NT2/D1 (cell line): Measurements from ENCODE around the gene SLC6A2.

Experiments used
- DNase-seq: peaks from one replicate; pipeline ENCODE4 v3.0.0-alpha.2; 2011; ENCODE audit warnings: low read depth, low spot score
- H3K27me3 ChIP-seq: 2 replicates; pipeline ENCODE4 v1.6.0; 2011; ENCODE audit warnings: mild to moderate bottlenecking; ENCODE audit not compliant: insufficient read length, insufficient read depth
- H3K36me3 ChIP-seq: 2 replicates; pipeline ENCODE4 v1.6.1; 2011; ENCODE audit warnings: mild to moderate bottlenecking, low read length, mixed read lengths; ENCODE audit not compliant: insufficient read depth, insufficient read length
- H3K4me1 ChIP-seq: 2 replicates; pipeline ENCODE4 v1.5.1; 2011; ENCODE audit not compliant: insufficient read depth, insufficient read length
- H3K4me3 ChIP-seq: 2 replicates; pipeline ENCODE4 v1.5.1; 2011; ENCODE audit warnings: low read depth; ENCODE audit not compliant: insufficient read length
- H3K9ac ChIP-seq: 2 replicates; pipeline ENCODE4 v1.6.0; 2011; ENCODE audit warnings: low read depth; ENCODE audit not compliant: insufficient read length
- H3K9me3 ChIP-seq: 2 replicates; pipeline ENCODE4 v1.5.1; 2011; ENCODE audit warnings: mild to moderate bottlenecking, low read length; ENCODE audit not compliant: insufficient read depth
- SUZ12 ChIP-seq: IDR thresholded peaks from 2 replicates; pipeline ENCODE4 v1.6.1; 2011; ENCODE audit not compliant: insufficient read length, insufficient read depth; ENCODE audit errors: extremely low read depth
- YY1 ChIP-seq: IDR thresholded peaks from 2 replicates; pipeline ENCODE4 v1.6.1; 2011; ENCODE audit not compliant: insufficient read length, insufficient read depth
- ZNF274 ChIP-seq: IDR thresholded peaks from 2 replicates; pipeline ENCODE4 v1.6.1; 2011; ENCODE audit warnings: mild to moderate bottlenecking, low read depth, low read length

The SLC6A2 gene

GRCh38 chr16:55717326-55717725 lies 61.5 kb downstream of the SLC6A2 start:
- Histone ChIP-seq H3K36me3 (no peaks in the 10 kb centered on the region), H3K27me3 (no peaks in the 10 kb centered on the region), H3K9me3 (no peaks in the 10 kb centered on the region), H3K4me1 (no peaks in the 10 kb centered on the region), H3K4me3 (no peak overlapping the region), H3K9ac (no peak overlapping the region)
- no peak for TF ChIP-seq SUZ12
- no peak for TF ChIP-seq YY1
- DNase-seq: no peak

GRCh38 chr16:55725055-55725777 lies 69.4 kb downstream of the SLC6A2 start:
- H3K36me3 ChIP-seq: no peaks in the 10 kb centered on the region
- no peak for DNase-seq
- H3K9ac ChIP-seq: no peak overlapping the region
- TF ChIP-seq ZNF274 (no peak), SUZ12 (no peak), YY1 (no peak)
- H3K4me3 ChIP-seq: no peak overlapping the region
- H3K9me3 ChIP-seq: no peaks in the 10 kb centered on the region; the same call in 1 of the 2 replicates
- no peaks in the 10 kb centered on the region for H3K4me1 ChIP-seq
- no peaks in the 10 kb centered on the region for H3K27me3 ChIP-seq

- H3K9me3 ChIP-seq: no peaks in the 10 kb centered on the region; the same call in 1 of the 2 replicates
- TF ChIP-seq ZNF274: no peak
- TF ChIP-seq YY1: no peak
- TF ChIP-seq SUZ12: no peak
- DNase-seq: no peak
Observed at GRCh38 chr16:55728797-55729196, 73.0 kb downstream of the SLC6A2 start.

GRCh38 chr16:55730115-55730514 lies 74.3 kb downstream of the SLC6A2 start:
- no peaks in the 10 kb centered on the region; the same call in 1 of the 2 replicates for H3K9me3 ChIP-seq
- no peaks in the 10 kb centered on the region for H3K27me3 ChIP-seq
- no peak for TF ChIP-seq ZNF274
- no peak for TF ChIP-seq YY1
- TF ChIP-seq SUZ12: no peak

More at GRCh38 chr16:55728797-55729196, 73.0 kb downstream of the SLC6A2 start:
- Histone ChIP-seq H3K4me3 (no peak overlapping the region), H3K27me3 (no peaks in the 10 kb centered on the region), H3K36me3 (no peaks in the 10 kb centered on the region), H3K4me1 (no peaks in the 10 kb centered on the region), H3K9ac (no peak overlapping the region)

GRCh38 chr16:55732496-55732895 lies 76.7 kb downstream of the SLC6A2 start:
- Histone ChIP-seq H3K4me1 (no peaks in the 10 kb centered on the region), H3K9ac (no peak overlapping the region), H3K27me3 (peaks cover 2% of the 10 kb centered on the region), H3K36me3 (no peaks in the 10 kb centered on the region), H3K4me3 (no peak overlapping the region), H3K9me3 (no peaks in the 10 kb centered on the region; the same call in 1 of the 2 replicates)
- TF ChIP-seq YY1 (no peak), ZNF274 (no peak), SUZ12 (no peak)
- DNase-seq: no peak

More at GRCh38 chr16:55730115-55730514, 74.3 kb downstream of the SLC6A2 start:
- H3K4me3 ChIP-seq: no peak overlapping the region
- H3K4me1 ChIP-seq: no peaks in the 10 kb centered on the region
- no peak overlapping the region for H3K9ac ChIP-seq
- H3K36me3 ChIP-seq: no peaks in the 10 kb centered on the region
- DNase-seq: no peak

GRCh38 chr16:55734665-55735064 lies 78.9 kb downstream of the SLC6A2 start:
- Histone ChIP-seq H3K36me3 (no peaks in the 10 kb centered on the region), H3K9me3 (no peaks in the 10 kb centered on the region; the same call in 1 of the 2 replicates), H3K27me3 (peaks cover 2% of the 10 kb centered on the region), H3K4me1 (no peaks in the 10 kb centered on the region), H3K4me3 (no peak overlapping the region), H3K9ac (no peak overlapping the region)
- no peak for DNase-seq
- TF ChIP-seq YY1: no peak
- TF ChIP-seq SUZ12: no peak
- TF ChIP-seq ZNF274: no peak

GRCh38 chr16:55735120-55735781 lies 79.5 kb downstream of the SLC6A2 start:
- no peak overlapping the region for H3K9ac ChIP-seq
- no peaks in the 10 kb centered on the region for H3K9me3 ChIP-seq
- no peaks in the 10 kb centered on the region for H3K36me3 ChIP-seq
- H3K27me3 ChIP-seq: peaks cover 2% of the 10 kb centered on the region
- DNase-seq: no peak
- H3K4me1 ChIP-seq: no peaks in the 10 kb centered on the region
- TF ChIP-seq YY1: no peak
- no peak for TF ChIP-seq SUZ12
- no peak overlapping the region for H3K4me3 ChIP-seq
